ENCODE data around the gene LUC7L. TPM values are rescaled to one million over a fixed set of nuclear protein-coding genes. Genes with fewer than 3 reads are reported as not detected.
"Not testable (repeated sequence)": the region's sequence is repeated elsewhere in the genome, so short reads cannot be mapped to it uniquely, and the experiment has no call there.

Gene LUC7L
- polyA plus RNA-seq, 1 of the 3 experiments (the other 2 are of a cell fraction), result 97.7 TPM

DNA sequence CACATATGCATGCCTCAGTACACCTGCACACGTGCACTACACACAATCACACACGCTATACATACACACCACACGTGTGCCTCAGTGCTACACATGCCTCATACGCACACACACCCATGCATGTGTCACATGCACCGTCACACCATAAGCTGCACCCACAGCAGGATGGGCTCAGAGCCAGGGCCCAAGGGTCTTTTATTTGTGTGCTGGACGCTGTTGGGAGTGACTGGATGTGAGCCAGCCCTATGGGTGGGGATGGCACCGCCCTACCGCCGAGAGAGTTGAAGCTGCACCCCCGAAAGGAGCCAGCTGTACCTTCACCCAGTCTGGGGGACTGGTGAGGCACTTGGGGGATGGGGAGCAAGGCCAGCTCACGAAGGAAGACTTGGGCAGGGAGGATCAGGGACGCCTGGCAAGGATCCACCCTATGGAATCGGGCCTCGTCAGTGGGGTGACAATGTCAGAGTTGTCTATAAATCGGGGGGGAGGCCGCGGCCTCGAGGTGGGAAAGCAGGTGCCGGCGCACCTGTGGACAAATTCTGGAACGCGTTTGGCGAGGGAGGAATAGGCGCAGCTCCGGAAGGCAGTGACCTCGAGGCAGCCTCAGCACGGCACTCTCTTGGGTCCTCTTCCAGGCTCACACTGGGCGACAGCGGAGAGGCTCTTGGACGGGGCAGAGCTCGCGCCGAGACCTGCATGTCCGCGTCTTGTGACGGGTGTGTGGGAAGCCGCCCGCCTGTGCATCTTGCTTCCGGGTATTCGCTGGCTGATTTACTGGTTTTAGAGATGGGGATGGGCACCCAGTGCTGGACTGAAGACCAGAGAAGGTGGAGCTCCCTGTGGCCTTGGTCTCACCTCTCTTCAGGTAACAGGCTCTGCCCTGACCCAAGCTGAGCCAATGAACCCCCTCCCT, 39.1 kb upstream of the LUC7L start:
- DNase-seq, result no peak
- Histone ChIP-seq H3K79me2 (ENCODE audit: insufficient read depth) (no peaks in the 10 kb centered on the region), H3K36me3 (replicated peaks in 1 of 2; ENCODE audit: control insufficient read depth in 1 of 2, insufficient read depth in 2 of 2, low read length in 1 of 2) (peaks cover 0 to 16% of the 10 kb centered on the region in 2 experiments), H3K27me3 (ENCODE audit: insufficient read depth) (no peaks in the 10 kb centered on the region), H3K4me3 (ENCODE audit: low read depth in 2 of 2, low read length in 1 of 2) (no peak overlapping the region), H3K4me1 (ENCODE audit: control insufficient read depth in 1 of 2, insufficient read depth in 2 of 2, low read depth in 1 of 2, low read length in 1 of 2) (peaks cover 0 to 8% of the 10 kb centered on the region in 2 experiments; a peak in 1 of 4 replicates), H3K9me3 (no peaks in the 10 kb centered on the region), H3K4me2 (no peak overlapping the region), H3K9ac (no peak overlapping the region), H4K20me1 (ENCODE audit: insufficient read depth) (no peaks in the 10 kb centered on the region), H3F3A (replicated peaks; ENCODE audit: insufficient read depth) (no peaks in the 10 kb centered on the region), H2AFZ (ENCODE audit: low read depth) (no peak overlapping the region), H3K9me2 (no peaks in the 10 kb centered on the region), H3K27ac (ENCODE audit: low read depth in 2 of 2, low read length in 1 of 2) (no peak overlapping the region)
- CTCF ChIA-PET, result interaction anchor here (1.3 kb wide), 1 partner anchor 94 kb away, joined by 3 read pairs; no protein-coding TSS in a partner anchor
- 59% methylated on average over 40 of the region's 40 CpGs for WGBS (ENCODE audit: low lambda C conversion rate)
- TF ChIP-seq RXRA (IDR thresholded peaks at IDR 0.05; ENCODE audit: borderline replicate concordance, low read depth) (no peak), EP300 (IDR thresholded peaks at IDR 0.05; ENCODE audit: borderline replicate concordance in 1 of 2, low read depth in 1 of 2, low read length in 1 of 2) (no peak), TAF1 (IDR thresholded peaks at IDR 0.05; ENCODE audit: borderline replicate concordance, low read depth, low read length) (no peak), FOXM1 (IDR thresholded peaks at IDR 0.05; ENCODE audit: low read depth) (no peak), NRF1 (IDR thresholded peaks at IDR 0.05; ENCODE audit: low read depth, low read length) (no peak), CHD2 (IDR thresholded peaks at IDR 0.05; ENCODE audit: low read length, partially characterized antibody) (no peak), RAD21 (IDR thresholded peaks at IDR 0.05; ENCODE audit: low read length) (no peak), ELF1 (IDR thresholded peaks at IDR 0.05) (no peak), RFX5 (IDR thresholded peaks at IDR 0.05; ENCODE audit: low read length) (no peak), JUND (IDR thresholded peaks at IDR 0.05) (no peak)
- TF ChIP-seq, protein P1, sequence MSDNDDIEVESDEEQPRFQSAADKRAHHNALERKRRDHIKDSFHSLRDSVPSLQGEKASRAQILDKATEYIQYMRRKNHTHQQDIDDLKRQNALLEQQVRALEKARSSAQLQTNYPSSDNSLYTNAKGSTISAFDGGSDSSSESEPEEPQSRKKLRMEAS (IDR thresholded peaks at IDR 0.05; ENCODE audit: low read depth), result no peak
- TF ChIP-seq, protein P2, sequence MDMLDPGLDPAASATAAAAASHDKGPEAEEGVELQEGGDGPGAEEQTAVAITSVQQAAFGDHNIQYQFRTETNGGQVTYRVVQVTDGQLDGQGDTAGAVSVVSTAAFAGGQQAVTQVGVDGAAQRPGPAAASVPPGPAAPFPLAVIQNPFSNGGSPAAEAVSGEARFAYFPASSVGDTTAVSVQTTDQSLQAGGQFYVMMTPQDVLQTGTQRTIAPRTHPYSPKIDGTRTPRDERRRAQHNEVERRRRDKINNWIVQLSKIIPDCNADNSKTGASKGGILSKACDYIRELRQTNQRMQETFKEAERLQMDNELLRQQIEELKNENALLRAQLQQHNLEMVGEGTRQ (IDR thresholded peaks at IDR 0.05; ENCODE audit: borderline replicate concordance, low read depth, low read length), result no peak
- TF ChIP-seq, protein P3, sequence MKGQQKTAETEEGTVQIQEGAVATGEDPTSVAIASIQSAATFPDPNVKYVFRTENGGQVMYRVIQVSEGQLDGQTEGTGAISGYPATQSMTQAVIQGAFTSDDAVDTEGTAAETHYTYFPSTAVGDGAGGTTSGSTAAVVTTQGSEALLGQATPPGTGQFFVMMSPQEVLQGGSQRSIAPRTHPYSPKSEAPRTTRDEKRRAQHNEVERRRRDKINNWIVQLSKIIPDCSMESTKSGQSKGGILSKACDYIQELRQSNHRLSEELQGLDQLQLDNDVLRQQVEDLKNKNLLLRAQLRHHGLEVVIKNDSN (IDR thresholded peaks at IDR 0.05; ENCODE audit: borderline replicate concordance, low read depth), result no peak
- POLR2A ChIA-PET, result interaction anchor here (0.6 to 0.7 kb wide), 2 partner anchors 12 to 162 kb away, joined by 3 read pairs; partner anchors contain the start of gene ARHGDIG

DNA sequence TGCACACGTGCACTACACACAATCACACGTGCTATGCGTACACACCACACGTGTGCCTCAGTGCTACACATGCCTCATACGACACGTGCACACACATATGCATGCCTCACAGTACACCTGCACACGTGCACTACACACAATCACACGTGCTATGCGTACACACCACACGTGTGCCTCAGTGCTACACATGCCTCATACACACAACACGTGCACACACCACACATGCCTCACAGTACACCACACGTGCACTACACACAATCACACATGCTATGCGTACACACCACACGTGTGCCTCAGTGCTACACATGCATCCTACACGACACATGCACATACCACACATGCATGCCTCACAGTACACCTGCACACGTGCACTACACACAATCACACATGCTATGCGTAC, 38.3 kb upstream of the LUC7L start:
- H3K4me2 ChIP-seq; H3K79me2 ChIP-seq (ENCODE audit: insufficient read depth); H3K4me3 ChIP-seq (ENCODE audit: low read depth in 2 of 2, low read length in 1 of 2); H2AFZ ChIP-seq (ENCODE audit: low read depth); H3K9me2 ChIP-seq; DNase-seq; H3F3A ChIP-seq (replicated peaks; ENCODE audit: insufficient read depth); H3K27me3 ChIP-seq (ENCODE audit: insufficient read depth); H3K9ac ChIP-seq; CTCF ChIA-PET; POLR2A ChIA-PET; H3K4me1 ChIP-seq (ENCODE audit: control insufficient read depth in 1 of 2, insufficient read depth in 2 of 2, low read depth in 1 of 2, low read length in 1 of 2); H3K9me3 ChIP-seq; H4K20me1 ChIP-seq (ENCODE audit: insufficient read depth); H3K27ac ChIP-seq (ENCODE audit: low read depth in 2 of 2, low read length in 1 of 2): not testable (repeated sequence)
- WGBS (ENCODE audit: low lambda C conversion rate), result 84% methylated on average over 17 of the region's 17 CpGs
- H3K36me3 ChIP-seq (replicated peaks in 1 of 2; ENCODE audit: control insufficient read depth in 1 of 2, insufficient read depth in 2 of 2, low read length in 1 of 2), result peaks cover 0 to 20% of the 10 kb centered on the region in 2 experiments
